H1 (cell line): ENCODE measurements around the gene FXYD3. TPM values are rescaled to one million over a fixed set of nuclear protein-coding genes. Genes with fewer than 3 reads are reported as not detected.
A peak's percentile ranks its signal among the peaks of the same experiment; 100 is the strongest.

Experiments
- CTCF ChIA-PET: fragments of 300-600 bp; sonication (Branson Sonifier 250); formaldehyde crosslinking; loops from one replicate; lab custom pipeline; 2021; ENCODE audit not compliant: partially characterized antibody; lab: Charles Lee
- POLR2A ChIA-PET: fragments of 300-600 bp; sonication (Branson Sonifier 250); formaldehyde crosslinking; loops from one replicate; lab custom pipeline; 2021; ENCODE audit warnings: inconsistent platforms; ENCODE audit not compliant: partially characterized antibody; lab: Charles Lee
- DNase-seq, 2 experiments: peaks; one replicate each; pipeline versions ENCODE4 v3.0.0 to v3.0.0-alpha.2; 2010 to 2022; ENCODE audit warnings: low spot score in 2 of 2, low read depth in 1 of 2, mixed read lengths in 1 of 2
- FAIRE-seq: peaks from 2 replicates; lab custom pipeline; 2011; peaks lifted over from hg19 to GRCh38; lab: Jason Lieb, UNC
- H2AFZ ChIP-seq: 2 replicates; pipeline ENCODE4 v1.8.1; 2012; ENCODE audit warnings: low read length, inconsistent platforms
- H2AK5ac ChIP-seq: 2 replicates; pipeline ENCODE4 v1.6.1; 2013; ENCODE audit warnings: low read depth, low read length
- H2BK120ac ChIP-seq: replicated peaks from 2 replicates; pipeline ENCODE3; 2013; ENCODE audit warnings: low read depth, low read length, inconsistent platforms
- H2BK12ac ChIP-seq: 2 replicates; pipeline ENCODE4 v1.6.1; 2013; ENCODE audit warnings: low read depth, low read length
- H2BK15ac ChIP-seq: 2 replicates; pipeline ENCODE4 v1.6.1; 2013; ENCODE audit warnings: low read length
- H2BK20ac ChIP-seq: 2 replicates; pipeline ENCODE4 v1.6.1; 2013; ENCODE audit warnings: low read length
- H2BK5ac ChIP-seq: 2 replicates; pipeline ENCODE4 v1.6.1; 2013; ENCODE audit warnings: low read depth, low read length
- H3K14ac ChIP-seq: 2 replicates; pipeline ENCODE4 v1.6.1; 2013; ENCODE audit warnings: inconsistent platforms; ENCODE audit not compliant: insufficient read length
- H3K18ac ChIP-seq: 2 replicates; pipeline ENCODE4 v1.6.1; 2013; ENCODE audit warnings: low read length; ENCODE audit errors: extremely low read depth
- H3K23ac ChIP-seq: 2 replicates; pipeline ENCODE4 v1.6.1; 2013; ENCODE audit warnings: inconsistent platforms; ENCODE audit not compliant: insufficient read length
- H3K23me2 ChIP-seq: 2 replicates; pipeline ENCODE4 v1.6.1; 2013; ENCODE audit warnings: low read depth, low read length
- H3K27ac ChIP-seq: 2 replicates; pipeline ENCODE4 v1.6.1; 2011; ENCODE audit warnings: low read depth, low read length, inconsistent platforms
- H3K27me3 ChIP-seq, 4 experiments: replicated peaks in 1 of 4; 1 replicate in 1 of 4; 2 replicates in 3 of 4; pipeline versions ENCODE4 v1.6.1 to v1.8.1; 2011 to 2013; ENCODE audit warnings: low read length in 3 of 4, mild to moderate bottlenecking in 3 of 4, inconsistent platforms in 2 of 4, mixed read lengths in 2 of 4, moderate library complexity in 1 of 4; ENCODE audit not compliant: control insufficient read depth in 3 of 4, insufficient read depth in 3 of 4; ENCODE audit errors: extremely low read depth in 1 of 4
- H3K36me3 ChIP-seq, 4 experiments: 2 replicates each; pipeline versions ENCODE4 v1.6.1 to v1.8.1; 2011 to 2013; ENCODE audit warnings: mild to moderate bottlenecking in 4 of 4, low read length in 3 of 4, moderate library complexity in 2 of 4, control low read depth in 1 of 4, inconsistent platforms in 1 of 4; ENCODE audit not compliant: insufficient read depth in 4 of 4, control insufficient read depth in 2 of 4
- H3K4ac ChIP-seq: replicated peaks from 2 replicates; pipeline ENCODE3; 2013; ENCODE audit warnings: low read length, low read depth, mixed read lengths, inconsistent platforms; ENCODE audit not compliant: insufficient read length
- H3K4me1 ChIP-seq, 4 experiments: replicated peaks in 1 of 4; 1 replicate in 1 of 4; 2 replicates in 3 of 4; pipeline versions ENCODE4 v1.6.1 to v1.8.1; 2011 to 2013; ENCODE audit warnings: low read length in 3 of 4, inconsistent platforms in 2 of 4, mixed read lengths in 1 of 4; ENCODE audit not compliant: insufficient read depth in 4 of 4, control insufficient read depth in 3 of 4
- H3K4me2 ChIP-seq, 2 experiments: 2 replicates each; pipeline versions ENCODE4 v1.6.1 to v1.8.1; 2011 to 2013; ENCODE audit warnings: low read depth in 2 of 2, low read length in 2 of 2, control low read depth in 1 of 2, inconsistent platforms in 1 of 2, mild to moderate bottlenecking in 1 of 2; ENCODE audit not compliant: insufficient read depth in 1 of 2
- H3K4me3 ChIP-seq, 4 experiments: fragments of 200-600, 300-600 bp in 1 of 4; sonication (generic), shearing (Covaris generic), sonication (Bioruptor Twin) in 1 of 4; 2 replicates each; pipeline versions ENCODE4 v1.5.1 to v1.8.1; 2011 to 2016; ENCODE audit warnings: low read length in 4 of 4, low read depth in 3 of 4, control low read depth in 2 of 4, inconsistent platforms in 2 of 4, mild to moderate bottlenecking in 2 of 4, mixed read lengths in 1 of 4, moderate library complexity in 1 of 4; ENCODE audit not compliant: insufficient read depth in 2 of 4; ENCODE audit errors: extremely low read depth in 1 of 4
- H3K56ac ChIP-seq: replicated peaks from 2 replicates; pipeline ENCODE3; 2013; ENCODE audit warnings: low read depth, mild to moderate bottlenecking, mixed read lengths, low read length, inconsistent platforms; ENCODE audit not compliant: insufficient read length
- H3K79me1 ChIP-seq: 2 replicates; pipeline ENCODE4 v1.6.1; 2013; ENCODE audit warnings: low read depth, low read length, control low read depth
- H3K79me2 ChIP-seq, 2 experiments: 2 replicates each; pipeline versions ENCODE4 v1.6.1 to v1.8.1; 2012 to 2013; ENCODE audit warnings: low read length in 2 of 2, mild to moderate bottlenecking in 2 of 2, inconsistent platforms in 1 of 2; ENCODE audit not compliant: insufficient read depth in 2 of 2, control insufficient read depth in 1 of 2
- H3K9ac ChIP-seq, 4 experiments: replicated peaks in 1 of 4; 1 replicate in 1 of 4; 2 replicates in 3 of 4; pipeline versions ENCODE4 v1.6.1 to v1.8.1; 2011 to 2013; ENCODE audit warnings: low read depth in 3 of 4, low read length in 3 of 4, control low read depth in 2 of 4, mild to moderate bottlenecking in 2 of 4, moderate library complexity in 2 of 4, inconsistent platforms in 1 of 4; ENCODE audit errors: extremely low read depth in 1 of 4
- H3K9me3 ChIP-seq, 2 experiments: 2 replicates each; pipeline versions ENCODE4 v1.6.1 to v1.8.1; 2012 to 2013; ENCODE audit warnings: mild to moderate bottlenecking in 2 of 2, moderate library complexity in 2 of 2, control low read depth in 1 of 2, inconsistent platforms in 1 of 2, low read depth in 1 of 2, low read length in 1 of 2, mixed read lengths in 1 of 2; ENCODE audit not compliant: insufficient read depth in 2 of 2
- H4K20me1 ChIP-seq, 2 experiments: replicated peaks in 1 of 2; 2 replicates each; pipeline versions ENCODE3 to v1.8.1; 2011 to 2013; ENCODE audit warnings: inconsistent platforms in 2 of 2, low read length in 2 of 2, mild to moderate bottlenecking in 1 of 2; ENCODE audit not compliant: insufficient read depth in 2 of 2, control insufficient read depth in 1 of 2
- H4K5ac ChIP-seq: 2 replicates; pipeline ENCODE4 v1.6.1; 2013; ENCODE audit warnings: low read length, low read depth, mixed read lengths, inconsistent platforms; ENCODE audit not compliant: insufficient read length
- H4K8ac ChIP-seq: 2 replicates; pipeline ENCODE4 v1.8.0; 2013; ENCODE audit warnings: mild to moderate bottlenecking, moderate library complexity, low read length, inconsistent platforms; ENCODE audit not compliant: insufficient read depth; ENCODE audit errors: extremely low read depth
- H4K91ac ChIP-seq: replicated peaks from 2 replicates; pipeline ENCODE3; 2013; ENCODE audit warnings: low read length, mixed read lengths, inconsistent platforms; ENCODE audit not compliant: insufficient read length
- BCL11A ChIP-seq, 2 experiments: IDR thresholded peaks; one replicate each; pipeline ENCODE4 v1.6.1; 2011; ENCODE audit warnings: low read depth in 2 of 2, low read length in 2 of 2, mild to moderate bottlenecking in 2 of 2
- CREB1 ChIP-seq: IDR thresholded peaks from 2 replicates; pipeline ENCODE4 v1.6.1; 2012; ENCODE audit warnings: inconsistent platforms
- KDM4A ChIP-seq: IDR thresholded peaks from one replicate; pipeline ENCODE4 v1.7.1; 2012; ENCODE audit warnings: low read depth, mild to moderate bottlenecking, moderate library complexity, low read length, inconsistent platforms; ENCODE audit not compliant: severe bottlenecking
- POLR2A ChIP-seq, 2 experiments: IDR thresholded peaks; 1 replicate in 1 of 2; 2 replicates in 1 of 2; pipeline ENCODE4 v1.6.1; 2011; ENCODE audit warnings: low read depth in 2 of 2, low read length in 2 of 2, mild to moderate bottlenecking in 2 of 2; ENCODE audit errors: control extremely low read depth in 1 of 2
- POU5F1 ChIP-seq: IDR thresholded peaks from 2 replicates; pipeline ENCODE4 v1.6.1; 2011; ENCODE audit warnings: low read depth, mild to moderate bottlenecking, low read length, moderate library complexity
- RFX5 ChIP-seq: IDR thresholded peaks from 2 replicates; pipeline ENCODE4 v1.6.1; 2011; ENCODE audit warnings: low read depth, low read length, improper control_type of control experiment, borderline replicate concordance
- TAF7 ChIP-seq: optimal IDR thresholded peaks from 2 replicates; pipeline ENCODE3; 2011; ENCODE audit warnings: low read depth, mild to moderate bottlenecking, inconsistent platforms, low read length, moderate library complexity, borderline replicate concordance
- TEAD4 ChIP-seq: IDR thresholded peaks from 2 replicates; pipeline ENCODE4 v1.6.1; 2012; ENCODE audit warnings: low read depth, low read length, inconsistent platforms, mixed read lengths
- YY1 ChIP-seq: IDR thresholded peaks from 2 replicates; pipeline ENCODE4 v1.6.1; 2011; ENCODE audit warnings: low read depth, mild to moderate bottlenecking, low read length
- WGBS, 2 experiments: shearing (Covaris generic) in 1 of 2; methylation state at CpG; one replicate each; pipeline versions ENCODE4 v1.1.6 to v1.1.7; 2013 to 2015; ENCODE audit warnings: low lambda C conversion rate in 2 of 2, mixed read lengths in 2 of 2, inconsistent platforms in 1 of 2, low coverage in 1 of 2, missing lambda C conversion rate in 1 of 2; ENCODE audit not compliant: insufficient replicate concordance in 2 of 2, insufficient coverage in 1 of 2, insufficient read length in 1 of 2; ENCODE audit errors: extremely low coverage in 1 of 2, missing lambda C conversion rate in 1 of 2; 5-methylcytosine and 5-hydroxymethylcytosine counted together
- polyA plus RNA-seq, 7 experiments: library from polyadenylated mRNA; depleted of rRNA in 3 of 7; stranded (reverse) in 5 of 7; unstranded in 2 of 7; fragments of >200 nt in 5 of 7; fragments of 200-250 nt in 2 of 7; gene quantifications; 1 replicate in 5 of 7; 2 replicates in 1 of 7; 4 replicates in 1 of 7; pipeline versions ENCODE4 v1.2.1 to v1.2.3, GENCODE V29; 2011 to 2013; ENCODE audit warnings: missing spikeins in 2 of 7, mixed read lengths in 2 of 7
- total RNA-seq: library from RNA; stranded (reverse); fragmentation: NEBNext Ultra II Directional; extraction: Animal tissue kit (Norgen Biotek cat#: 25700); gene quantifications from 2 replicates; pipeline ENCODE4 v1.2.1, GENCODE V29; 2021
- TF ChIP-seq, protein P1 (sequence below): IDR thresholded peaks from 2 replicates; pipeline ENCODE4 v1.6.1; 2012; ENCODE audit warnings: inconsistent platforms

FXYD3 gene
- total and polyA plus RNA-seq, 2 of the 8 experiments (the other 6 are each of a cell fraction or from before 2014, with no cell fraction given) = 0.33 TPM; not detected in 1

DNA sequence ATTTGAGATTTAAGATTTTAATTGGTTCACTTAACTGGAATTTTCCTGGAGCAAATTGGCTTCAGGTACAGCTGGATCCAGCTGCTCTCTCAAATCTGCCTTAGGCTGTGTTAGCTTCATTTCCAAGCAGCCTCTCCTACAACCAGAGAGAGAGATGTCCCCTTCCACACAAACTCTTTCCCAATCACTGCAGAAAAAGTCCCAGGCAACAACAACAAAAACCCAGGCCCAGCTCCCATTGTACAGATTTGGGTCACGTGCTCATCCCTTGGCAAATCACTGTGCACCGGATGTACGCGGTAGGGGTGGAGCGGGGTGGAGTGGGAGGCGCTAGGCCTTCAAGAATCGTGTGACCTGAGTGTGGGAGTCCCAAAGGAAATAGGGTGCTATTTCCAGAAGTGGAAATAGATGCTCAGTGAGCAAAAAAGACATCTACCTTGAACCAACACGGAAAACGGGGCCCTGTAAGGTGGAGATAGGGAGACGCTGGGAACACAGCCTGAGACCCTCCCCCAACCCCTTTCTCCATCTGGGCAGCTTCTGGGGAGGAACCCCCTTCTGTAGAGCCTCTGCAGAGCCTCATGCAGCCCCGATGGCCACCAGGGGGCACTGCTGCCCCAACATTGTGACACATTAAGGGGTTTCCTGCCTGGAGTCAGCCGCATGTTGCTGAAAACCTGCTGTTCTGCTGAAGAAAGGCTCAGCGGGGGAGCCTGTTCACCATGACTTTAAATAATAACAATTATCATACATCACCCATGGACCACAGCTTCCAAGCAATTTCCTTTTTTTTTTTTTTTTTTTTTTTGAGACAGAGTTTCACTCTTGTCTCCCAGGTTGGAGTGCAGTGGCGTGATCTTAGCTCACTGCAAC, 48.7 kb upstream of the FXYD3 start:
- DNase-seq (peak; percentile 96 to 99), FAIRE-seq (peak; percentile 93)
- Histone ChIP-seq H2BK20ac (peak overlapping the region; percentile 90; the same call in 1 of the 2 replicates), H3K79me2 (no peaks in the 10 kb centered on the region), H2AK5ac (no peak overlapping the region), H3K27me3 (peaks cover 0 to 2% (median 0%) of the 10 kb centered on the region in 4 experiments; a peak in 1 of 7 replicates), H3K27ac (peak overlapping the region; percentile 54; the same call in 1 of the 2 replicates), H2BK5ac (peak overlapping the region; percentile 58; the same call in 1 of the 2 replicates), H2BK120ac (no peak overlapping the region), H4K5ac (no peak overlapping the region), H3K56ac (no peak overlapping the region), H4K91ac (no peak overlapping the region), H3K4me2 (peak overlapping the region in 1 of 2 experiments; percentile 59; a peak in 3 of 4 replicates), H3K4me3 (peak overlapping the region in 2 of 4 experiments; percentile 21 to 44; a peak in 3 of 8 replicates), H2BK15ac (peak overlapping the region; percentile 33; the same call in 1 of the 2 replicates), H3K9ac (peak overlapping the region in 1 of 4 experiments; percentile 22; a peak in 1 of 7 replicates), H3K4me1 (peaks cover 3 to 13% (median 11%) of the 10 kb centered on the region in 4 experiments), H3K9me3 (peaks cover 3 to 4% of the 10 kb centered on the region in 2 experiments; a peak in 3 of 4 replicates), H3K18ac (no peak overlapping the region; the same call in 1 of the 2 replicates), H2AFZ (no peak overlapping the region), H3K23ac (no peak overlapping the region), H3K4ac (no peak overlapping the region), H3K79me1 (no peaks in the 10 kb centered on the region), H3K36me3 (no peaks in the 10 kb centered on the region), H4K8ac (no peak overlapping the region), H2BK12ac (peak overlapping the region; percentile 88; the same call in 1 of the 2 replicates), H3K23me2 (no peaks in the 10 kb centered on the region; the same call in 1 of the 2 replicates), H4K20me1 (no peaks in the 10 kb centered on the region), H3K14ac (no peak overlapping the region)
- POLR2A ChIA-PET = interaction anchor here (0.8 to 3.0 kb wide), 28 partner anchors 8 to 187 kb away, joined by 3 to 26 read pairs (median 5); partner anchors contain the start of genes FXYD3, FXYD5, FXYD7 and HPN
- WGBS, 2 experiments = 31% methylated on average over 12 of the region's 14 CpGs; no CpG with 5 or more reads in 1 of the 2 experiments
- CTCF ChIA-PET = interaction anchor here (0.7 to 5.0 kb wide), 43 partner anchors 8 to 403 kb away, joined by 3 to 73 read pairs (median 5); partner anchors contain the start of genes FXYD3, FXYD7 and LGI4
- TF ChIP-seq POLR2A (IDR thresholded peaks at IDR 0.05; ENCODE audit: control extremely low read depth in 1 of 2, low read depth in 2 of 2, low read length in 2 of 2) (0 out of 3 replicates have a peak, but pooled peaks of 1 of the 2 experiments have one; percentile 25), YY1 (peak; percentile 48; the same call in 1 of the 2 replicates), KDM4A (no peak), POU5F1 (no peak), RFX5 (no peak), BCL11A (IDR thresholded peaks at IDR 0.05; ENCODE audit: low read depth in 2 of 2, low read length in 2 of 2) (no peak), TEAD4 (no peak), TAF7 (no peak), CREB1 (no peak; the same call in 1 of the 2 replicates)
- TF ChIP-seq, protein P1, sequence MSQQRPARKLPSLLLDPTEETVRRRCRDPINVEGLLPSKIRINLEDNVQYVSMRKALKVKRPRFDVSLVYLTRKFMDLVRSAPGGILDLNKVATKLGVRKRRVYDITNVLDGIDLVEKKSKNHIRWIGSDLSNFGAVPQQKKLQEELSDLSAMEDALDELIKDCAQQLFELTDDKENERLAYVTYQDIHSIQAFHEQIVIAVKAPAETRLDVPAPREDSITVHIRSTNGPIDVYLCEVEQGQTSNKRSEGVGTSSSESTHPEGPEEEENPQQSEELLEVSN = no peak
